GM23338 (cell line): ENCODE data around the gene EDAR.

ENCODE experiments used
- EZH2 ChIP-seq: fragments of 200-600 bp; sonication (generic); IDR thresholded peaks from one replicate; pipeline ENCODE4 v1.8.0; 2017; ENCODE audit warnings: antibody characterized with exemption, mild to moderate bottlenecking, low read depth; ENCODE audit not compliant: unreplicated experiment
- EZH2phosphoT487 ChIP-seq: fragments of 200-600 bp; sonication (generic); IDR thresholded peaks from one replicate; pipeline ENCODE4 v1.8.1; 2018; ENCODE audit warnings: antibody characterized with exemption; ENCODE audit not compliant: unreplicated experiment
- JUNB ChIP-seq: IDR thresholded peaks from one replicate; pipeline ENCODE4 v1.6.1; 2016; ENCODE audit warnings: antibody characterized with exemption; ENCODE audit not compliant: unreplicated experiment
- POLR2AphosphoS5 ChIP-seq: IDR thresholded peaks from 2 replicates; pipeline ENCODE4 v1.6.1; 2016; ENCODE audit warnings: antibody characterized with exemption, low read depth
- ZNF114 ChIP-seq: fragments of 250-450 bp; sonication (Bioruptor Pico); IDR thresholded peaks from 2 replicates; pipeline ENCODE4 v1.5.0; 2020; ENCODE audit warnings: mild to moderate bottlenecking, moderate library complexity
- TF ChIP-seq, protein P1 (sequence below), 2 experiments: fragments of 200-600 bp in 1 of 2; sonication (generic) in 1 of 2; conservative IDR thresholded peaks; 2 replicates each; pipeline versions ENCODE4 v1.5.1 to v1.6.1; 2016 to 2017; ENCODE audit warnings: antibody characterized with exemption in 2 of 2, low read depth in 2 of 2, mild to moderate bottlenecking in 2 of 2, moderate library complexity in 1 of 2

DNA sequence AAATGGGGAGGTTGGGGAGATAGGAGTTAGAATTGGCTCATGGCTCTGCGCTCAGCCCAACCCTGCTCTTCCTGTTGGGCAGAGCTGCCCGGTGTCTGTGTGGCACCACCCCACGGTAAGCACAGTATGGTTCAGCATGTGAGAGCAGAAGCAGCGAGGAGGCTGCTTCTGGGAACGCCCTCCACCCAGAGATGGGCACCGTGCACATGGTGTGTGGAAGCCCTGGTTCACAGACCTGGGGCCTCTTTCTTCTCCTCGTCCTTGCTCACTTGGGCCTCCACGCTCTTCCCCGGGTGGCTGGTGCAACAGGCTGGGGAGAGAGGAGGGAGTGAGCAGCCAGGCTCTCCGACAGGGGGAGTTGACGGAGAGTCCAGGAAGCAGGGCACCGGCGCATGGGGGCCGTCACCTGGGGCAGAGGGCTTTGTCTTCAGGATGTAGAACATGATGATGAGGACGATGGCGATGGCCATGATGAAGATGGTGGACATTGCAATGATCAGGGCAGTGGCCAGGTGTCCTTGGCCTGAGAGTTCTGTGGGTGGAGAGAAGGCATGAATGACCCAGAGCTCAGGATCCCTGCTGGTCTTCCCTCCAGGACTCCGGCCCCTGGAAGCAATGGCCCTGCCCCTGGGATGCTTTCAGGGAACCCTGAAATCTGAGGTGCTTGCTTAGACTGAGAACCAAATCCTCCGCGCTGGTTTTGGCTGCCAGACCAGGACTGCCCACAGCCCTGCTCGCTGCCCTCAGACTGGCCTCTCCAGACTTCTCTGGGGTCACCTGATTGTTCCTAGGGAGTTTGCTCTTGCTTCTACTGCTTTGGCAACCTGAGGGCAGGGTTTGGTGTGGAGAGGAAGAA, 78.3 kb downstream of the EDAR start:
- TF ChIP-seq POLR2AphosphoS5, result no peak
- TF ChIP-seq, protein P1, sequence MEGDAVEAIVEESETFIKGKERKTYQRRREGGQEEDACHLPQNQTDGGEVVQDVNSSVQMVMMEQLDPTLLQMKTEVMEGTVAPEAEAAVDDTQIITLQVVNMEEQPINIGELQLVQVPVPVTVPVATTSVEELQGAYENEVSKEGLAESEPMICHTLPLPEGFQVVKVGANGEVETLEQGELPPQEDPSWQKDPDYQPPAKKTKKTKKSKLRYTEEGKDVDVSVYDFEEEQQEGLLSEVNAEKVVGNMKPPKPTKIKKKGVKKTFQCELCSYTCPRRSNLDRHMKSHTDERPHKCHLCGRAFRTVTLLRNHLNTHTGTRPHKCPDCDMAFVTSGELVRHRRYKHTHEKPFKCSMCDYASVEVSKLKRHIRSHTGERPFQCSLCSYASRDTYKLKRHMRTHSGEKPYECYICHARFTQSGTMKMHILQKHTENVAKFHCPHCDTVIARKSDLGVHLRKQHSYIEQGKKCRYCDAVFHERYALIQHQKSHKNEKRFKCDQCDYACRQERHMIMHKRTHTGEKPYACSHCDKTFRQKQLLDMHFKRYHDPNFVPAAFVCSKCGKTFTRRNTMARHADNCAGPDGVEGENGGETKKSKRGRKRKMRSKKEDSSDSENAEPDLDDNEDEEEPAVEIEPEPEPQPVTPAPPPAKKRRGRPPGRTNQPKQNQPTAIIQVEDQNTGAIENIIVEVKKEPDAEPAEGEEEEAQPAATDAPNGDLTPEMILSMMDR (conservative IDR thresholded peaks at IDR 0.05; ENCODE audit: low read depth in 2 of 2), result no peak
- no peak for TF ChIP-seq EZH2
- TF ChIP-seq ZNF114 (CRISPR knock-in tag), result no peak
- no peak for TF ChIP-seq EZH2phosphoT487
- no peak for TF ChIP-seq JUNB
